GM10266 (cell line): ENCODE data around the gene EBP.
A peak's percentile ranks its signal among the peaks of the same experiment; 100 is the strongest.
"Not testable (repeated sequence)": the region's sequence is repeated elsewhere in the genome, so short reads cannot be mapped to it uniquely, and the experiment has no call there.

Experiments
- DNase-seq: peaks from one replicate; pipeline ENCODE4 v3.0.0; 2012; ENCODE audit errors: extremely low spot score
- TF ChIP-seq, protein P1 (sequence below): IDR thresholded peaks from 2 replicates; pipeline ENCODE4 v1.5.1; 2012; ENCODE audit warnings: mild to moderate bottlenecking, low read depth; ENCODE audit not compliant: control insufficient read depth, insufficient read depth; ENCODE audit errors: missing control alignments

EBP gene

GRCh38 chrX:48514868-48515460 lies 6.6 kb upstream of the EBP start:
- DNase-seq: no peak
- TF ChIP-seq, protein P1, sequence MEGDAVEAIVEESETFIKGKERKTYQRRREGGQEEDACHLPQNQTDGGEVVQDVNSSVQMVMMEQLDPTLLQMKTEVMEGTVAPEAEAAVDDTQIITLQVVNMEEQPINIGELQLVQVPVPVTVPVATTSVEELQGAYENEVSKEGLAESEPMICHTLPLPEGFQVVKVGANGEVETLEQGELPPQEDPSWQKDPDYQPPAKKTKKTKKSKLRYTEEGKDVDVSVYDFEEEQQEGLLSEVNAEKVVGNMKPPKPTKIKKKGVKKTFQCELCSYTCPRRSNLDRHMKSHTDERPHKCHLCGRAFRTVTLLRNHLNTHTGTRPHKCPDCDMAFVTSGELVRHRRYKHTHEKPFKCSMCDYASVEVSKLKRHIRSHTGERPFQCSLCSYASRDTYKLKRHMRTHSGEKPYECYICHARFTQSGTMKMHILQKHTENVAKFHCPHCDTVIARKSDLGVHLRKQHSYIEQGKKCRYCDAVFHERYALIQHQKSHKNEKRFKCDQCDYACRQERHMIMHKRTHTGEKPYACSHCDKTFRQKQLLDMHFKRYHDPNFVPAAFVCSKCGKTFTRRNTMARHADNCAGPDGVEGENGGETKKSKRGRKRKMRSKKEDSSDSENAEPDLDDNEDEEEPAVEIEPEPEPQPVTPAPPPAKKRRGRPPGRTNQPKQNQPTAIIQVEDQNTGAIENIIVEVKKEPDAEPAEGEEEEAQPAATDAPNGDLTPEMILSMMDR: no peak

DNA sequence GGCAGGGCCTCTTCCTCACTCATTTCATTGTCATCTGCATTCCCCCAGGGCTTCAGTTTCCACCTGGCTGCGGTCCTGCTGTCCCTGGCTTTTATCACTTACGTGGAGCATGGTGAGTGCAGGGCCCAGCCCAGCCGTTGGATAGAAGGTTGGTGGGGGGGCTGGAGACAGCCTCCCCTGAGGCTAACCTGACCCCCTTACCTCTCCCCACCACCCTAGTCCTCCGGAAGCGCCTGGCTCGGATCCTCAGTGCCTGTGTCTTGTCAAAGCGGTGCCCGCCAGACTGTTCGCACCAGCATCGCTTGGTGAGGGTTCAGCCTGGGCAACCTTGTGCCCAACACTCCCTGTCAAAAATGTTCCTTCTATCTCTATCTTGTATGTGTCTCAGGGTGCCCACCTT lies 5.8 kb upstream of the EBP start:
- DNase-seq: no peak
- TF ChIP-seq, protein P1: no peak

- DNase-seq: no peak
- TF ChIP-seq, protein P1: no peak
These were observed 5.3 kb upstream of the EBP start for GRCh38 chrX:48516285-48516684.

- DNase-seq: no peak
- TF ChIP-seq, protein P1: no peak
These were observed 4.6 kb upstream of the EBP start for GRCh38 chrX:48516987-48517386.

GRCh38 chrX:48519481-48519880 lies 2.1 kb upstream of the EBP start:
- DNase-seq: not testable (repeated sequence)

DNA sequence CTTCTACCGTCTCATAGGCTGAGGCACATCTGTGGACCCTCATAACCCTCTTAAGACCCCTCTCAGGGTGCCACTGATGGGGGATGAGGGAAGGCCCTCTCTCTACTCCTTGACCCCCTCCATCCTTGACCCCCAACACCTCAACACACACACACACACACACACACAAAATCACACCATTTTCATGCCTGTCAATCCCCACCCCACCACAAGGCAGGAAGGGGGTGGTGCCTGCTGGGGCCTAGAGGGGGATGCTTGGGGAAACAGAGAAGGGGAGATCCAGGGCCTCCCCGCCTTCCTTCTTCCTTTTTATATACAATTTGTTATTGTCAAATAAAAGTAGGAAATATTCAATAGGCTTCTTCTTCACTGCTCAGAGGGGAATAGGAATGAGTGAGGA lies 1.2 kb upstream of the EBP start:
- TF ChIP-seq, protein P1: no peak
- DNase-seq: no peak

- TF ChIP-seq, protein P1: no peak
- DNase-seq: peak; percentile 24
These were observed 644 bp upstream of the EBP start for GRCh38 chrX:48520976-48521352.

DNA sequence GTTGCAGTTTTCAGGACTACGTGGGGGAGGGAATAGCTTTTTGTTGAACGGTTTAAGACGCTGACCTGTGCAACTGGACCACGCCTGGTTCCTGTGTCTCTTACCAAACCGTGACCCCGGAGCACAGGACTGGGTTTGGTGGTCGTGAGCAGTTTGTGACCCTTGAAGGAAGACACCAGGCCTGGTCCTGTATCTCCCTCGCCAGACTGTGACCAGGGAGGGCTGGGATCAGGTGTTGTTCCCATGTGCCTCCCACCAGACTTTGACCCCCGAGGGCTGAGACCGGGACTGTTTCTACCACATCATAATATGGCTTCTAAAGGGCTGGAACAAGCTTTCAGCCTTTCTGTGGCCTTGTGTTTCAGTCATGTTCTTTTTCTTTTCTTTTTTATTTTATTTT lies 683 bp downstream of the EBP start:
- TF ChIP-seq, protein P1: no peak
- DNase-seq: no peak
